ENCODE results near the gene ITM2A. TPM values are rescaled to one million over a fixed set of nuclear protein-coding genes. Genes with fewer than 3 reads are reported as not detected.

ITM2A gene
- polyA plus RNA-seq (2013), result 3.7 and 3.9 TPM in 2 replicates

- no peak within 1 kb of the TSS for H3K27ac ChIP-seq (ENCODE audit: low read depth, low read length)
- H3K4me2 ChIP-seq (ENCODE audit: low read length), result peak within 1 kb of the TSS; percentile 88
- H3K79me2 ChIP-seq (ENCODE audit: control insufficient read depth, insufficient read depth, low read length, poor library complexity), result no peaks in the 10 kb centered on the region
- no peak within 1 kb of the TSS for H4K8ac ChIP-seq (ENCODE audit: low read depth, low read length)
- peak within 1 kb of the TSS; percentile 60 for H3K4me3 ChIP-seq (ENCODE audit: low read depth, low read length)
- H3K18ac ChIP-seq (ENCODE audit: low read length), result no peak within 1 kb of the TSS
- H2AFZ ChIP-seq (ENCODE audit: insufficient read depth, low read length, poor library complexity), result peak within 1 kb of the TSS; percentile 78
- H3K4me1 ChIP-seq (ENCODE audit: control insufficient read depth in 1 of 2, insufficient read depth in 2 of 2, low read length in 2 of 2), result no peaks in the 10 kb centered on the region
- no CpG with 5 or more reads among the region's 38 CpGs for WGBS (ENCODE audit: extremely low coverage, insufficient coverage, insufficient read length)
- H3K9me3 ChIP-seq (ENCODE audit: insufficient read depth, low read depth, low read length), result no peaks in the 10 kb centered on the region
- no peak within 1 kb of the TSS for H4K12ac ChIP-seq (ENCODE audit: low read depth, low read length)
- no peak within 1 kb of the TSS for H4K91ac ChIP-seq (ENCODE audit: low read depth, low read length)
- H3K14ac ChIP-seq (ENCODE audit: low read length), result no peak within 1 kb of the TSS
- no peaks in the 10 kb centered on the region for H3K27me3 ChIP-seq (ENCODE audit: insufficient read depth, low read length)
- H2BK12ac ChIP-seq (ENCODE audit: low read length), result no peak within 1 kb of the TSS
- H3K4ac ChIP-seq (ENCODE audit: low read depth, low read length), result no peak within 1 kb of the TSS
- no peak within 1 kb of the TSS for H3K23ac ChIP-seq (ENCODE audit: low read length)
- no peak within 1 kb of the TSS for H3K9ac ChIP-seq (ENCODE audit: low read length)
- H3K79me1 ChIP-seq (ENCODE audit: low read length), result peaks cover 1% of the 10 kb centered on the region
- H2BK120ac ChIP-seq (ENCODE audit: insufficient read depth, low read length, poor library complexity), result no peak within 1 kb of the TSS
- H2BK5ac ChIP-seq (ENCODE audit: low read depth, low read length, poor library complexity), result no peak within 1 kb of the TSS
- no peak within 1 kb of the TSS for H2AK5ac ChIP-seq (ENCODE audit: low read length)
- no peak for DNase-seq
- no peaks in the 10 kb centered on the region for H3K36me3 ChIP-seq (ENCODE audit: control insufficient read depth in 1 of 2, insufficient read depth in 2 of 2, low read length in 2 of 2)
Measured at GRCh38 chrX:79366873-79367749, at the start of gene ITM2A. TSS of gene ITM2A (minus strand) at chrX:79367334. CDS start at chrX:79367215, 119 bp downstream.

- no peak overlapping the region for H3K18ac ChIP-seq (ENCODE audit: low read length)
- WGBS (ENCODE audit: extremely low coverage, insufficient coverage, insufficient read length), result no CpG with 5 or more reads among the region's 2 CpGs
- H3K36me3 ChIP-seq (ENCODE audit: control insufficient read depth in 1 of 2, insufficient read depth in 2 of 2, low read length in 2 of 2), result no peaks in the 10 kb centered on the region
- no peaks in the 10 kb centered on the region for H3K79me1 ChIP-seq (ENCODE audit: low read length)
- H2BK12ac ChIP-seq (ENCODE audit: low read length), result no peak overlapping the region
- H3K79me2 ChIP-seq (ENCODE audit: control insufficient read depth, insufficient read depth, low read length, poor library complexity), result no peaks in the 10 kb centered on the region
- no peak overlapping the region for H3K4me3 ChIP-seq (ENCODE audit: low read depth, low read length)
- no peak overlapping the region for H2AFZ ChIP-seq (ENCODE audit: insufficient read depth, low read length, poor library complexity)
- no peak overlapping the region for H3K4me2 ChIP-seq (ENCODE audit: low read length)
- H3K9ac ChIP-seq (ENCODE audit: low read length), result no peak overlapping the region
- no peak overlapping the region for H4K12ac ChIP-seq (ENCODE audit: low read depth, low read length)
- no peaks in the 10 kb centered on the region for H3K9me3 ChIP-seq (ENCODE audit: insufficient read depth, low read depth, low read length)
- no peak overlapping the region for H3K4ac ChIP-seq (ENCODE audit: low read depth, low read length)
- no peak for DNase-seq
- no peak overlapping the region for H4K91ac ChIP-seq (ENCODE audit: low read depth, low read length)
- no peak overlapping the region for H3K14ac ChIP-seq (ENCODE audit: low read length)
- H3K27ac ChIP-seq (ENCODE audit: low read depth, low read length), result no peak overlapping the region
- no peak overlapping the region for H4K8ac ChIP-seq (ENCODE audit: low read depth, low read length)
- H2BK120ac ChIP-seq (ENCODE audit: insufficient read depth, low read length, poor library complexity), result no peak overlapping the region
- no peaks in the 10 kb centered on the region for H3K27me3 ChIP-seq (ENCODE audit: insufficient read depth, low read length)
- H2AK5ac ChIP-seq (ENCODE audit: low read length), result no peak overlapping the region
- H3K4me1 ChIP-seq (ENCODE audit: control insufficient read depth in 1 of 2, insufficient read depth in 2 of 2, low read length in 2 of 2), result no peaks in the 10 kb centered on the region
- no peak overlapping the region for H3K23ac ChIP-seq (ENCODE audit: low read length)
- no peak overlapping the region for H2BK5ac ChIP-seq (ENCODE audit: low read depth, low read length, poor library complexity)
Measured at GRCh38 chrX:79415056-79415455, 47.9 kb upstream of the ITM2A start.

- H3K9me3 ChIP-seq (ENCODE audit: insufficient read depth, low read depth, low read length), result no peaks in the 10 kb centered on the region
- H4K12ac ChIP-seq (ENCODE audit: low read depth, low read length), result no peak overlapping the region
- H3K9ac ChIP-seq (ENCODE audit: low read length), result no peak overlapping the region
- no peak for DNase-seq
- H4K8ac ChIP-seq (ENCODE audit: low read depth, low read length), result no peak overlapping the region
- no peaks in the 10 kb centered on the region for H3K27me3 ChIP-seq (ENCODE audit: insufficient read depth, low read length)
- no peak overlapping the region for H2BK12ac ChIP-seq (ENCODE audit: low read length)
- no peak overlapping the region for H4K91ac ChIP-seq (ENCODE audit: low read depth, low read length)
- H3K4me2 ChIP-seq (ENCODE audit: low read length), result no peak overlapping the region
- H2BK5ac ChIP-seq (ENCODE audit: low read depth, low read length, poor library complexity), result no peak overlapping the region
- no peaks in the 10 kb centered on the region for H3K36me3 ChIP-seq (ENCODE audit: control insufficient read depth in 1 of 2, insufficient read depth in 2 of 2, low read length in 2 of 2)
- H2BK120ac ChIP-seq (ENCODE audit: insufficient read depth, low read length, poor library complexity), result no peak overlapping the region
- H3K79me1 ChIP-seq (ENCODE audit: low read length), result no peaks in the 10 kb centered on the region
- no peak overlapping the region for H3K4me3 ChIP-seq (ENCODE audit: low read depth, low read length)
- no CpG with 5 or more reads among the region's 7 CpGs for whole genome bisulfite sequencing (ENCODE audit: extremely low coverage, insufficient coverage, insufficient read length)
- H2AK5ac ChIP-seq (ENCODE audit: low read length), result no peak overlapping the region
- H3K4me1 ChIP-seq (ENCODE audit: control insufficient read depth in 1 of 2, insufficient read depth in 2 of 2, low read length in 2 of 2), result no peaks in the 10 kb centered on the region
- H3K4ac ChIP-seq (ENCODE audit: low read depth, low read length), result no peak overlapping the region
- H2AFZ ChIP-seq (ENCODE audit: insufficient read depth, low read length, poor library complexity), result no peak overlapping the region
- no peak overlapping the region for H3K18ac ChIP-seq (ENCODE audit: low read length)
- H3K79me2 ChIP-seq (ENCODE audit: control insufficient read depth, insufficient read depth, low read length, poor library complexity), result no peaks in the 10 kb centered on the region
- H3K27ac ChIP-seq (ENCODE audit: low read depth, low read length), result no peak overlapping the region
- no peak overlapping the region for H3K14ac ChIP-seq (ENCODE audit: low read length)
- H3K23ac ChIP-seq (ENCODE audit: low read length), result no peak overlapping the region
Measured at GRCh38 chrX:79413963-79414362, 46.8 kb upstream of the ITM2A start.

- Histone ChIP-seq H3K4me3 (ENCODE audit: low read depth, low read length) (no peak overlapping the region), H4K91ac (ENCODE audit: low read depth, low read length) (no peak overlapping the region), H3K4me2 (ENCODE audit: low read length) (no peak overlapping the region), H4K8ac (ENCODE audit: low read depth, low read length) (no peak overlapping the region), H3K4me1 (ENCODE audit: control insufficient read depth in 1 of 2, insufficient read depth in 2 of 2, low read length in 2 of 2) (no peaks in the 10 kb centered on the region), H3K18ac (ENCODE audit: low read length) (no peak overlapping the region), H4K12ac (ENCODE audit: low read depth, low read length) (no peak overlapping the region), H3K79me1 (ENCODE audit: low read length) (no peaks in the 10 kb centered on the region), H3K36me3 (ENCODE audit: control insufficient read depth in 1 of 2, insufficient read depth in 2 of 2, low read length in 2 of 2) (no peaks in the 10 kb centered on the region), H3K9me3 (ENCODE audit: insufficient read depth, low read depth, low read length) (no peaks in the 10 kb centered on the region), H2AK5ac (ENCODE audit: low read length) (no peak overlapping the region), H3K9ac (ENCODE audit: low read length) (no peak overlapping the region), H2BK120ac (ENCODE audit: insufficient read depth, low read length, poor library complexity) (no peak overlapping the region), H3K79me2 (ENCODE audit: control insufficient read depth, insufficient read depth, low read length, poor library complexity) (no peaks in the 10 kb centered on the region), H2BK12ac (ENCODE audit: low read length) (no peak overlapping the region), H3K14ac (ENCODE audit: low read length) (no peak overlapping the region), H2BK5ac (ENCODE audit: low read depth, low read length, poor library complexity) (no peak overlapping the region), H3K27me3 (ENCODE audit: insufficient read depth, low read length) (no peaks in the 10 kb centered on the region), H3K27ac (ENCODE audit: low read depth, low read length) (no peak overlapping the region), H2AFZ (ENCODE audit: insufficient read depth, low read length, poor library complexity) (no peak overlapping the region), H3K23ac (ENCODE audit: low read length) (no peak overlapping the region), H3K4ac (ENCODE audit: low read depth, low read length) (no peak overlapping the region)
- no CpG with 5 or more reads among the region's 6 CpGs for WGBS (ENCODE audit: extremely low coverage, insufficient coverage, insufficient read length)
- no peak for DNase-seq
Measured at GRCh38 chrX:79412972-79413371, 45.8 kb upstream of the ITM2A start.

Measured in trophoblast cell (in vitro differentiated cells and primary cell).